Measurements from ENCODE around the gene CHD6.

The CHD6 gene

GRCh38 chr20:41457173-41457857 lies 160.9 kb downstream of the CHD6 start:
- Histone ChIP-seq H3K4me1 (peaks cover 0 to 11% (median 5%) of the 10 kb centered on the region in 10 experiments; a peak in 9 of 20 replicates), H3K9ac (no peak overlapping the region), H3K4me2 (no peak overlapping the region), H3K27ac (no peak overlapping the region), H4K20me1 (no peaks in the 10 kb centered on the region), H3K4me3 (no peak overlapping the region), H3K36me3 (peaks cover 78 to 100% (median 97%) of the 10 kb centered on the region in 11 experiments), H3K9me3 (replicated peaks in 1 of 11) (peaks cover 21 to 29% (median 27%) of the 10 kb centered on the region in 11 experiments), H3K27me3 (no peaks in the 10 kb centered on the region)
- no peak for TF ChIP-seq Cebpa-rat (IDR thresholded peaks at IDR 0.05)

DNA sequence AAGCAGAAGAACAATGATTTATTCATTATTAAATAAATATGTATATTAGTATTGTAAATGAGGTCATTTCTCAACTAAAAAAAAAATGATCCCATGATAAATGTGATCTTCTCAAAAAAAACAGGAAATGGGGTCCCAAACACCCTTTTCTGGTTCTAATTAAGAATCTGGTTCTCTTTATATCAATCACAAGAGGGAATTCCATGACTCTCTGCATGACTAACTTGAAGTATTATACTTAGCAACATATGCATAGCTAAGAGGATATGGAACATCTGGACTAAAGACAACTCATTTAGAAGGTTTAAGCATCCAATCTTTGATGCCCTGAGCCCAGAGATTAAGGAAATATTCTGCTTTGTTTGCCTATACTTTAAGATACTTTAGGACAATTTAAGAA lies 161.8 kb downstream of the CHD6 start:
- peaks cover 0 to 18% (median 10%) of the 10 kb centered on the region in 10 experiments; a peak in 16 of 20 replicates for H3K4me1 ChIP-seq
- no peak overlapping the region for H3K4me2 ChIP-seq
- H3K4me3 ChIP-seq, result no peak overlapping the region
- H3K36me3 ChIP-seq, result peaks cover 78 to 100% (median 97%) of the 10 kb centered on the region in 11 experiments
- no peak overlapping the region for H3K9ac ChIP-seq
- H3K27ac ChIP-seq, result no peak overlapping the region
- no peaks in the 10 kb centered on the region for H4K20me1 ChIP-seq
- peaks cover 13 to 20% (median 17%) of the 10 kb centered on the region in 11 experiments for H3K9me3 ChIP-seq (replicated peaks in 1 of 11)
- TF ChIP-seq Cebpa-rat (IDR thresholded peaks at IDR 0.05), result no peak
- no peaks in the 10 kb centered on the region for H3K27me3 ChIP-seq

DNA sequence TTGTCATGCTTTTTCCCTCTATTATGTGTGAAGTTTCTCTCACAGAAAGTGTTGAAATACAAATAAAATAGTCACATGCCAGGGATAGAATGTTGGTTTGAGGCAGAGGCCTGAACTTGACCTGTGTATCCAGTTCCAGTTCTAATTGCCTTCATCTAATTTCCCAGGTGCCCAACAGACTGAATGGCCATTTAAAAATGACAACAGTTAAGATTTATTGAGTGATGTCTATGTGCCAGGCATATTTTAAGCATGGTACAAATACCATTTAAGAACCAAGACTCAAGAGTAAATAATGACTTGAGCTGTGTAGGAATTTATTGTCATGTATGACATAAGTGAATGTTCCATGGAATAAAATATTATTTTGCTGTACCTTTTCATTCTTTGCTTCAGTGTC lies 163.9 kb downstream of the CHD6 start:
- H3K4me1 ChIP-seq, result peaks cover 0 to 25% (median 18%) of the 10 kb centered on the region in 10 experiments; a peak in 16 of 20 replicates
- H3K4me3 ChIP-seq, result no peak overlapping the region
- no peak overlapping the region for H3K9ac ChIP-seq
- peak overlapping the region in 3 of 11 experiments; percentile 23 to 53 (median 30); a peak in 4 of 22 replicates for H3K4me2 ChIP-seq
- H3K27me3 ChIP-seq, result no peaks in the 10 kb centered on the region
- 0 out of 22 replicates have a peak overlapping the region, but pooled peaks of 3 of the 11 experiments have one; percentile 6 to 33 (median 16) for H3K27ac ChIP-seq
- H3K36me3 ChIP-seq, result peaks cover 84 to 100% (median 97%) of the 10 kb centered on the region in 11 experiments
- no peaks in the 10 kb centered on the region for H4K20me1 ChIP-seq
- H3K9me3 ChIP-seq (replicated peaks in 1 of 11), result no peaks in the 10 kb centered on the region
- no peak for TF ChIP-seq Cebpa-rat (IDR thresholded peaks at IDR 0.05)

DNA sequence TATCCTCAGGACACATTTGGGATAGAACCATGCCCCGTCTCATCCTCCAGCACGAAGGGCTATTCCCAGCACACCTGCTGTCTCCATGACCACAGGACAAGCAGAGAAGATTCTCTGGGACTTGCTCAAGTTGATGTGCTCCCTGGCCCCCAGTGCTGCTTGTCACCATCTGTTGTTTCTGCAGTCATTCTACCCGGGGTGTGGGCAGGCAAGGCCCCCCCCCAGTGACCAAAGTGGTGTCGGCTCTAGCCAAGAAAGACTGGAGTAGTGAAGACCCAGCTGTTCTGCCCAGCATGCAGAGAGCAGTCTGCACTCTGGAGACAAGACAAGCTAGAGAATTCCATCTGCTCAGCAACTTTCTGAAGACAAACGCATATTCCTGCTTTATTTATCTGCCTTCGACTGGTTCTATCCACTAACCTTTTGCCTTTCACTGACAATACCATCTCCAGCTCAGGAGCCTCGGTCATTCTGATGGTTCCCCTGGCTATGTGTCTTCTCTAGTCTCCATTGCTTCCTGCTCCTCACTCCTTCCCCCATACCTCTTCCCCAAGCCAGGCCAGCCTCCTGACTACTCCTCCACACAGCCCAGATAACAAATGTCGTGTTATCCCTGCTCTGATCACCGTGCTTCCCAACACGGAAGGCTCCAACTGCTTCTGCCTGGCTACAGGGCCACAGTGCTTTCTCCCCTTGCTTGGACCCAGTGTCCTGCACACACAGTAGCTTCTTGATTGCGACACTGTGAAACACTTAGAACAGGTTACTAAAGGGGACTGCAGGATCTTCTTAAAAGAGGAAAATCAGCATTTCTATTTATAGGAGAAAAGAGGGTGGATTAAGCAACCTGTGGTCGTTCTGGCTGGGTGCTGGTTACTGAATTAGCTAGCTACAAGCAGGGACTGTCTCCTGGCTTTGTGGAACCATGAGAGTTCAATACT lies 164.9 kb downstream of the CHD6 start:
- no peaks in the 10 kb centered on the region for H3K27me3 ChIP-seq
- peaks cover 93 to 100% (median 98%) of the 10 kb centered on the region in 11 experiments for H3K36me3 ChIP-seq
- no peak overlapping the region for H3K9ac ChIP-seq
- peak overlapping the region in 2 of 11 experiments; percentile 6 to 33; a peak in 2 of 22 replicates for H3K27ac ChIP-seq
- no peak overlapping the region for H3K4me3 ChIP-seq
- peaks cover 0 to 25% (median 18%) of the 10 kb centered on the region in 10 experiments; a peak in 16 of 20 replicates for H3K4me1 ChIP-seq
- H3K4me2 ChIP-seq, result peak overlapping the region in 6 of 11 experiments; percentile 4 to 53 (median 28); a peak in 7 of 22 replicates
- peak in 6 of 11 experiments; percentile 7 to 71 (median 40); a peak in 5 of 22 replicates for TF ChIP-seq Cebpa-rat (IDR thresholded peaks at IDR 0.05)
- H4K20me1 ChIP-seq, result no peaks in the 10 kb centered on the region
- H3K9me3 ChIP-seq (replicated peaks in 1 of 11), result no peaks in the 10 kb centered on the region

DNA sequence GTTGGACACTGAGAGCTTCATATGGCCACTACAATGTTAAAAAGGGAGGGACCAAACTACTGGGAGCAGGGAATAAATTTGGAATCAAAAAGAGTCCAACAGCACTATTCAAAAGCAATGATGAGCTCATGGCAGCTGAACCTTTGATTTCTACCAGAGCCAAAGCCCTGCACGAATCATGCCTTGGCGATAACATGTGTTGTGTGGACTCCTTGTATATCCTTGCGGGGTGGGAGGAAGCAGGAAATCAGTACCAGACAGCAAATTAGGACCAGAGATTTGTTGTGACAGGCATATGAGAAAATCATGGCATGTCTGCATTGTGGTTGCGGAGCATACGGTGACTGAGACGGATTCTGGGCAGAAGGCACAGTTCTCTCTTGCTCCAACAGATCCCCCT lies 166.0 kb downstream of the CHD6 start:
- Histone ChIP-seq H3K4me2 (peak overlapping the region in 2 of 11 experiments; percentile 28 to 43; a peak in 1 of 22 replicates), H3K27me3 (no peaks in the 10 kb centered on the region), H3K27ac (no peak overlapping the region), H3K9ac (no peak overlapping the region), H3K9me3 (replicated peaks in 1 of 11) (no peaks in the 10 kb centered on the region), H3K4me1 (peaks cover 0 to 25% (median 18%) of the 10 kb centered on the region in 10 experiments; a peak in 16 of 20 replicates), H3K4me3 (no peak overlapping the region), H4K20me1 (no peaks in the 10 kb centered on the region), H3K36me3 (peaks cover 98 to 100% (median 100%) of the 10 kb centered on the region in 11 experiments)
- no peak for TF ChIP-seq Cebpa-rat (IDR thresholded peaks at IDR 0.05)

- TF ChIP-seq Cebpa-rat (IDR thresholded peaks at IDR 0.05), result no peak
- no peak overlapping the region for H3K4me3 ChIP-seq
- peaks cover 15 to 26% (median 18%) of the 10 kb centered on the region in 10 experiments for H3K4me1 ChIP-seq
- peaks cover 81 to 100% (median 98%) of the 10 kb centered on the region in 11 experiments for H3K36me3 ChIP-seq
- H3K4me2 ChIP-seq, result no peak overlapping the region
- H3K9me3 ChIP-seq (replicated peaks in 1 of 11), result no peaks in the 10 kb centered on the region
- peaks cover 0 to 7% (median 0%) of the 10 kb centered on the region in 11 experiments; a peak in 2 of 22 replicates for H4K20me1 ChIP-seq
- H3K27me3 ChIP-seq, result no peaks in the 10 kb centered on the region
- no peak overlapping the region for H3K27ac ChIP-seq
- no peak overlapping the region for H3K9ac ChIP-seq
Observed at GRCh38 chr20:41447006-41447405, 171.2 kb downstream of the CHD6 start.

- H3K36me3 ChIP-seq, result peaks cover 81 to 100% (median 98%) of the 10 kb centered on the region in 11 experiments
- no peak overlapping the region for H3K4me3 ChIP-seq
- no peaks in the 10 kb centered on the region for H3K27me3 ChIP-seq
- TF ChIP-seq Cebpa-rat (IDR thresholded peaks at IDR 0.05), result no peak
- H3K9ac ChIP-seq, result no peak overlapping the region
- H4K20me1 ChIP-seq, result peaks cover 0 to 7% (median 0%) of the 10 kb centered on the region in 11 experiments; a peak in 2 of 22 replicates
- no peak overlapping the region for H3K27ac ChIP-seq
- no peak overlapping the region for H3K4me2 ChIP-seq
- H3K4me1 ChIP-seq, result peaks cover 10 to 23% (median 15%) of the 10 kb centered on the region in 10 experiments
- H3K9me3 ChIP-seq (replicated peaks in 1 of 11), result no peaks in the 10 kb centered on the region
Observed at GRCh38 chr20:41446456-41446855, 171.7 kb downstream of the CHD6 start.

- TF ChIP-seq Cebpa-rat (IDR thresholded peaks at IDR 0.05), result no peak
- Histone ChIP-seq H3K9ac (no peak overlapping the region), H3K9me3 (replicated peaks in 1 of 11) (no peaks in the 10 kb centered on the region), H3K27ac (no peak overlapping the region), H3K4me2 (no peak overlapping the region), H3K36me3 (peaks cover 81 to 100% (median 98%) of the 10 kb centered on the region in 11 experiments), H3K4me1 (peaks cover 0 to 23% (median 6%) of the 10 kb centered on the region in 10 experiments; a peak in 9 of 20 replicates), H3K4me3 (no peak overlapping the region), H4K20me1 (peaks cover 0 to 7% (median 0%) of the 10 kb centered on the region in 11 experiments; a peak in 2 of 22 replicates), H3K27me3 (no peaks in the 10 kb centered on the region)
Observed at GRCh38 chr20:41444821-41445220, 173.4 kb downstream of the CHD6 start.
